PC-9 (cell line): ENCODE data around the gene FGD6. TPM values are rescaled to one million over a fixed set of nuclear protein-coding genes. Genes with fewer than 3 reads are reported as not detected.
A peak's percentile ranks its signal among the peaks of the same experiment; 100 is the strongest.

ENCODE experiments used
- BruUV-seq: library from RNA; stranded (reverse); fragments of 400-500 nt; replicated peaks from 2 replicates; lab custom pipeline; 2021; lab: Mats Ljungman, UMichigan
- CTCF ChIA-PET: fragments of 300-600 bp; sonication (Branson Sonifier 250); formaldehyde crosslinking; loops from one replicate; lab custom pipeline; 2022; ENCODE audit warnings: antibody characterized with exemption; lab: Charles Lee
- POLR2A ChIA-PET: fragments of 300-600 bp; sonication (Branson Sonifier 250); formaldehyde crosslinking; loops from one replicate; lab custom pipeline; 2022; ENCODE audit warnings: antibody characterized with exemption; ENCODE audit not compliant: unreplicated experiment; lab: Charles Lee
- DNase-seq, 2 experiments: peaks; one replicate each; pipeline versions ENCODE4 v3.0.0 to v3.0.0-alpha.2; 2015 to 2022; ENCODE audit warnings: mixed read lengths in 1 of 2
- H2AFZ ChIP-seq: fragments of 200-600 bp; sonication (generic); 2 replicates; pipeline ENCODE4 v1.8.1; 2017; ENCODE audit warnings: antibody characterized with exemption
- H3F3A ChIP-seq: fragments of 200-600 bp; sonication (generic); 2 replicates; pipeline ENCODE4 v1.8.1; 2017; ENCODE audit warnings: antibody characterized with exemption, mild to moderate bottlenecking, low read depth; ENCODE audit not compliant: insufficient read depth
- H3K27ac ChIP-seq: fragments of 200-600 bp; sonication (generic); 2 replicates; pipeline ENCODE4 v1.6.1; 2016; ENCODE audit warnings: mixed run types
- H3K27me3 ChIP-seq: fragments of 200-600 bp; sonication (generic); 2 replicates; pipeline ENCODE4 v1.6.1; 2016; ENCODE audit warnings: low read depth, mixed run types; ENCODE audit not compliant: insufficient read depth
- H3K36me3 ChIP-seq: fragments of 200-600 bp; sonication (generic); 2 replicates; pipeline ENCODE4 v1.6.1; 2016; ENCODE audit warnings: low read depth, mixed run types
- H3K4me1 ChIP-seq: fragments of 200-600 bp; sonication (generic); replicated peaks from 2 replicates; pipeline ENCODE4 v1.6.1; 2016; ENCODE audit warnings: mixed run types; ENCODE audit not compliant: insufficient read depth
- H3K4me2 ChIP-seq: fragments of 200-600 bp; sonication (generic); 2 replicates; pipeline ENCODE4 v1.6.1; 2017; ENCODE audit warnings: mixed run types
- H3K4me3 ChIP-seq: fragments of 200-600 bp; sonication (generic); 2 replicates; pipeline ENCODE4 v1.6.1; 2016; ENCODE audit warnings: mixed run types
- H3K79me2 ChIP-seq: fragments of 200-600 bp; sonication (generic); 2 replicates; pipeline ENCODE4 v1.6.1; 2017; ENCODE audit warnings: low read depth, mixed run types
- H3K9me2 ChIP-seq: fragments of 200-600 bp; sonication (generic); 2 replicates; pipeline ENCODE4 v1.8.1; 2017; ENCODE audit warnings: mild to moderate bottlenecking; ENCODE audit not compliant: insufficient read depth
- H3K9me3 ChIP-seq: fragments of 200-600 bp; sonication (generic); 2 replicates; pipeline ENCODE4 v1.8.1; 2016; ENCODE audit warnings: low read depth; ENCODE audit not compliant: insufficient read depth
- H4K20me1 ChIP-seq: fragments of 200-600 bp; sonication (generic); 2 replicates; pipeline ENCODE4 v1.8.1; 2017; ENCODE audit not compliant: insufficient read depth
- CTCF ChIP-seq: fragments of 200-600 bp; sonication (generic); conservative IDR thresholded peaks from 2 replicates; pipeline ENCODE4 v1.6.1; 2017; ENCODE audit warnings: mixed run types, antibody characterized with exemption, mild to moderate bottlenecking, moderate library complexity
- EZH2 ChIP-seq: fragments of 200-600 bp; sonication (generic); IDR thresholded peaks from 2 replicates; pipeline ENCODE4 v1.8.0; 2017; ENCODE audit warnings: antibody characterized with exemption, low read depth
- intact Hi-C: fragments of 100-400 bp; cut with micrococcal nuclease; formaldehyde crosslinking; loops from one replicate; pipeline ENCODE4 v1.10.0; 2022; ENCODE audit not compliant: unreplicated experiment
- total RNA-seq: library from RNA; stranded (reverse); gene quantifications from 2 replicates; pipeline ENCODE4 v1.2.3, GENCODE V29; 2021

The FGD6 gene
- total RNA-seq, 1 experiment from 2014 or later, result 22.0 TPM

GRCh38 chr12:95116341-95116740 lies 100.9 kb downstream of the FGD6 start:
- peaks cover 31% of the 10 kb centered on the region for H3F3A ChIP-seq
- peak overlapping the region; percentile 48 for H3K4me3 ChIP-seq
- no peak for DNase-seq
- H3K9me2 ChIP-seq, result no peaks in the 10 kb centered on the region
- ChIA-PET POLR2A (interaction anchor here (0.7 to 1.0 kb wide), 4 partner anchors 90 to 418 kb away, joined by 3 to 6 read pairs (median 4); partner anchors contain the start of genes FGD6 and VEZT), CTCF (interaction anchor here (0.6 to 1.7 kb wide), 5 partner anchors 100 to 459 kb away, joined by 3 to 14 read pairs (median 4); no protein-coding TSS in a partner anchor)
- BruUV-seq, result TSS peak; percentile 81
- TF ChIP-seq EZH2 (no peak), CTCF (no peak)
- H2AFZ ChIP-seq, result no peak overlapping the region
- peak overlapping the region; percentile 79 for H3K4me2 ChIP-seq
- peaks cover 43% of the 10 kb centered on the region for H3K4me1 ChIP-seq
- no peaks in the 10 kb centered on the region for H3K9me3 ChIP-seq
- peaks cover 4% of the 10 kb centered on the region; the same call in 1 of the 2 replicates for H3K36me3 ChIP-seq
- H3K27ac ChIP-seq, result peak overlapping the region; percentile 92
- peaks cover 16% of the 10 kb centered on the region for H3K79me2 ChIP-seq
- H4K20me1 ChIP-seq, result no peaks in the 10 kb centered on the region
- H3K27me3 ChIP-seq, result no peaks in the 10 kb centered on the region
- intact Hi-C loops, result loop anchor here (2.0 to 5.0 kb wide), 6 partner anchors 14 to 358 kb away; partner anchors contain the start of genes METAP2 and NR2C1

- Histone ChIP-seq H3K27ac (peak overlapping the region; percentile 92), H3K36me3 (peaks cover 4% of the 10 kb centered on the region; the same call in 1 of the 2 replicates), H3K4me1 (peaks cover 43% of the 10 kb centered on the region), H3K4me3 (peak overlapping the region; percentile 48; the same call in 1 of the 2 replicates), H3F3A (peaks cover 31% of the 10 kb centered on the region), H3K27me3 (no peaks in the 10 kb centered on the region), H3K9me3 (no peaks in the 10 kb centered on the region), H3K4me2 (peak overlapping the region; percentile 79), H2AFZ (no peak overlapping the region), H3K79me2 (peaks cover 16% of the 10 kb centered on the region), H4K20me1 (no peaks in the 10 kb centered on the region), H3K9me2 (no peaks in the 10 kb centered on the region)
- DNase-seq, result no peak
- ChIA-PET CTCF (no interaction called here), POLR2A (no interaction called here)
- no TSS peak for BruUV-seq
- TF ChIP-seq CTCF (no peak), EZH2 (no peak)
- intact Hi-C loops, result loop anchor here (2.0 to 5.0 kb wide), 6 partner anchors 13 to 359 kb away; partner anchors contain the start of genes METAP2 and NR2C1
Observed at GRCh38 chr12:95115641-95116040, 101.6 kb downstream of the FGD6 start.

GRCh38 chr12:95114766-95115405 lies 102.4 kb downstream of the FGD6 start:
- no peak for TF ChIP-seq EZH2
- no peak for TF ChIP-seq CTCF
- H2AFZ ChIP-seq, result no peak overlapping the region
- no peaks in the 10 kb centered on the region for H3K9me3 ChIP-seq
- H3K9me2 ChIP-seq, result no peaks in the 10 kb centered on the region
- H3K4me1 ChIP-seq, result peaks cover 43% of the 10 kb centered on the region
- H4K20me1 ChIP-seq, result no peaks in the 10 kb centered on the region
- peaks cover 16% of the 10 kb centered on the region for H3K79me2 ChIP-seq
- intact Hi-C loops, result loop anchor here (5.0 kb wide), 4 partner anchors 43 to 217 kb away; partner anchors contain the start of gene NR2C1
- no peak overlapping the region for H3K4me3 ChIP-seq
- BruUV-seq, result no TSS peak
- peaks cover 31% of the 10 kb centered on the region for H3F3A ChIP-seq
- ChIA-PET POLR2A (no interaction called here), CTCF (interaction anchor here (0.6 kb wide), 1 partner anchor 1918 kb away, joined by 4 read pairs; no protein-coding TSS in a partner anchor)
- no peak for DNase-seq
- H3K27me3 ChIP-seq, result no peaks in the 10 kb centered on the region
- H3K4me2 ChIP-seq, result peak overlapping the region; percentile 79; the same call in 1 of the 2 replicates
- peak overlapping the region; percentile 92 for H3K27ac ChIP-seq
- H3K36me3 ChIP-seq, result peaks cover 4% of the 10 kb centered on the region; the same call in 1 of the 2 replicates
